Measurements from ENCODE around the gene HSD11B2.

DNA sequence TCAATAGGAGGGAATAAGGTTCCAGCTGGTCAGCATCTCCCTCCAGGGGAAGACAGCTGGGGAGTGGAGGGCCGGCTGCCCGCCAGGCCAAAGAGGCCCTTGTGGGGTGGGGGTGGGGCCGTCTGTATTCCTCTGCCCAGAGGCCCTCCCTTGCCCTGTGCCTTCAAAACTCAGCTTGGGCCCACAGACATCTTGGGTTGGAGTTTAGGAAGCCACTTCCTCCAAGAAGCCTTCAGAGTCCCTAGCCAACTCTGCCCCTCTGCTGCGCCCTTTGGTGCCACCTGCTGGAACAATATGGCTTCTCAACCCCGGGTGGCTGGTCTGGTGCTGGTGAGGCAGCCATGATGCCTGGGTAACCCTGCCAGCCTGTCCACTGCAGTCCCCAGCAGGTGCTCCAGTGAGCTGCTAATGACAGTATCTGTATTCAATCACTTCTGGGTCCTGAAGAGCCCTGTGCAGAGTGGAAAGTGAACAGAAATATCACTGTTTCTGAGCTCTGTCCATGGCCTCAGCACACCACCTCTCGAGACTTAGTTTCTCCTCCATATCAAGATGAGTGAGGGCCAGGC, 16.7 kb downstream of the HSD11B2 start:
- TF ChIP-seq EZH2 (IDR thresholded peaks at IDR 0.05; ENCODE audit: borderline replicate concordance), result no peak
- TF ChIP-seq EZH2phosphoT487 (IDR thresholded peaks at IDR 0.05; ENCODE audit: low read depth, severe bottlenecking, unreplicated experiment), result no peak
